ENCODE data around the gene GON4L.
"Not testable (repeated sequence)": the region's sequence is repeated elsewhere in the genome, so short reads cannot be mapped to it uniquely, and the experiment has no call there.

Gene GON4L

DNA sequence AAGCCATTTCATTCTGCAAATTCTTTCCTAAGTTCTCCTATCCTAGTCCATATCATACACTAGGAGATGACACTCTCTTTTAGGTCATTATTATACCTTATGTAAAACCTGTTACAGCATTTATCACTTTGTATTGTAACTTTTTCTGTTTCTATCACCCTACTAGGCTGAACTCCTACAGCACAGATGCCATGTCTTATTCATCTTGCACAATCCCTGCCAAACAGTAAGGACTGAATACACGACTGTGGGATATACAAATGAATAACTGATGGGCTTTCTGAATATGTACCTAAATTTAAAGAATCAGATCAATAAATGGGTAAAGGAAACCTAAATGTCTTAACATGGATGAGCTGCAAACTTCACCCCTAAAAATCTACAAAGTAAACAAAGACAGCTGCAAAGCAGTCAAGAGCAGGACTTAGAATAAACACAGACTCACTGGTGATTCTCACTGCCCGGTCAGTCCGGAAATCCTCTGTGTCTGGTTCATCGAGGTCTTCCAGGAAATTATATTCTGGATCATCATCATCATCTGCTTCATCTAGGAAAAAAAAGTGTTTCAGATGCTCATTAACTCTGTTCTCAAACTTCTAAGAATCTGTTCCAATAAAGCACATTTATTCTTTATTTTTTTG is 62.3 kb downstream of the GON4L start:
- no peak overlapping the region for H3K4me3 ChIP-seq (ENCODE audit: low read depth, low read length)
- DNase-seq (ENCODE audit: low read depth), result peak; percentile 29
- TF ChIP-seq, protein P1, sequence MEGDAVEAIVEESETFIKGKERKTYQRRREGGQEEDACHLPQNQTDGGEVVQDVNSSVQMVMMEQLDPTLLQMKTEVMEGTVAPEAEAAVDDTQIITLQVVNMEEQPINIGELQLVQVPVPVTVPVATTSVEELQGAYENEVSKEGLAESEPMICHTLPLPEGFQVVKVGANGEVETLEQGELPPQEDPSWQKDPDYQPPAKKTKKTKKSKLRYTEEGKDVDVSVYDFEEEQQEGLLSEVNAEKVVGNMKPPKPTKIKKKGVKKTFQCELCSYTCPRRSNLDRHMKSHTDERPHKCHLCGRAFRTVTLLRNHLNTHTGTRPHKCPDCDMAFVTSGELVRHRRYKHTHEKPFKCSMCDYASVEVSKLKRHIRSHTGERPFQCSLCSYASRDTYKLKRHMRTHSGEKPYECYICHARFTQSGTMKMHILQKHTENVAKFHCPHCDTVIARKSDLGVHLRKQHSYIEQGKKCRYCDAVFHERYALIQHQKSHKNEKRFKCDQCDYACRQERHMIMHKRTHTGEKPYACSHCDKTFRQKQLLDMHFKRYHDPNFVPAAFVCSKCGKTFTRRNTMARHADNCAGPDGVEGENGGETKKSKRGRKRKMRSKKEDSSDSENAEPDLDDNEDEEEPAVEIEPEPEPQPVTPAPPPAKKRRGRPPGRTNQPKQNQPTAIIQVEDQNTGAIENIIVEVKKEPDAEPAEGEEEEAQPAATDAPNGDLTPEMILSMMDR (conservative IDR thresholded peaks at IDR 0.05; ENCODE audit: low read depth, low read length), result no peak

GRCh38 chr1:155793213-155793612 is 63.8 kb downstream of the GON4L start:
- TF ChIP-seq, protein P1 (conservative IDR thresholded peaks at IDR 0.05; ENCODE audit: low read depth, low read length), result no peak
- H3K4me3 ChIP-seq (ENCODE audit: low read depth, low read length), result no peak overlapping the region
- DNase-seq (ENCODE audit: low read depth), result no peak

DNA sequence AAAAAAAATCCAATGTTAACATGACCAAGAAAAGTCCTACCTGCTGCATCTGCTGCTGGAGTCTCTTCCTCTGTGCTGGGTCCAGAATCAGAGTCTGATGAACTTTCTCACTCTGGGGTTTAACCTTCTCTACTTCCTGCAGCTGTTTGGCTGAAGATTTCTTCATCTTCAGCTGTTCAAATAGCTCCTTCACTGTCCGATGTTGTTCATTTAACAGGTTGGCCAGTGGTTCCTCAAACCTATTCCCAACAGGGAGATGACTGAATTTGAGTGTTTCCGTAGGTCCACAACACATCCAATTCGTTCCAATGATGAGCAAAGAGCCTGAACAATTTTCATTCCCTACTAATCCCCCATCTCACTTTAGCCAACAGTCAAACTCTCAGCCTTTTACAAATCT is 79.4 kb downstream of the GON4L start:
- H3K4me3 ChIP-seq (ENCODE audit: low read depth, low read length), result no peak overlapping the region
- TF ChIP-seq, protein P1 (conservative IDR thresholded peaks at IDR 0.05; ENCODE audit: low read depth, low read length), result no peak
- no peak for DNase-seq (ENCODE audit: low read depth)

- DNase-seq (ENCODE audit: low read depth), result peak; percentile 28
- no peak overlapping the region for H3K4me3 ChIP-seq (ENCODE audit: low read depth, low read length)
- TF ChIP-seq, protein P1 (conservative IDR thresholded peaks at IDR 0.05; ENCODE audit: low read depth, low read length), result no peak
Measured at GRCh38 chr1:155776414-155776813, 80.6 kb downstream of the GON4L start.

DNA sequence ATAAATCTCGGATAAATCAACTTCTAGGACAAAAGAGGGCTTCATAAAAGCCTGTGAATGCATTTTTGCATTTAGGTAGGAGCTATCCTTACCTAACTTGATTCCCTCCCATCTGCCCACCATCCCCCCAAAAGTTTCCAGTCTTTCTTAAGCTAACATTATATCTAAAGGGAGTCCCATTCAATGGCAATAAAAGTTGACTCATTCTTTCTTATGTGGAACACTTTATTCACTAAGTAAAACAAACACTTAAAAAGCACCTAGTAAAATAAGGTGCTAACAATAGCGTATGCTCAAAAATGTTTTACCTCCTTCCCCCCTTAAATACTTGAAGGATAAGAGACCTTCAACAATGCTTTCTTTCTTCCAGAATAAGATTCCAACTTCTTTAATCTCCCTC is 83.8 kb downstream of the GON4L start:
- TF ChIP-seq, protein P1 (conservative IDR thresholded peaks at IDR 0.05; ENCODE audit: low read depth, low read length), result no peak
- no peak overlapping the region for H3K4me3 ChIP-seq (ENCODE audit: low read depth, low read length)

DNA sequence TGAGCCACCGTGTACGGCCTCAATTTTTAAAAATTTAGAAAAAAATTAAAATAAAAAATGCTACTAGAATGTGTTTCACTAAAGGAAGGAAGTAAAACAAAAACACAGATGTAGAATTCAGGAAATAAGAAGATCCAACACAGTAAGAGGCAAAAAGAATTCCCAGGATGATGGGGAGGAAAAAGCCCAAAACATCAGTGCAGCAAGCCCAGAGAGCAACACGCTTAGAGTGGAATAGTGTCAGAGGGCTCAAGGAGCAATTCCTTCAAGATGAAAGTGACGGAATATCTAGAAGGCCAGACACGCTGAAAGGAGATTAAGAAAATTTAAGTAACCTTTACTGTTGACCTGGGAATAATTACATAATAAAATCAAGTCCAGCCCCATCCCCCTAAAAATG is 87.8 kb downstream of the GON4L start:
- TF ChIP-seq, protein P1 (conservative IDR thresholded peaks at IDR 0.05; ENCODE audit: low read depth, low read length), result no peak
- H3K4me3 ChIP-seq (ENCODE audit: low read depth, low read length), result no peak overlapping the region
- DNase-seq (ENCODE audit: low read depth), result no peak

More for the DNA sequence above, 83.8 kb downstream of the GON4L start:
- no peak for DNase-seq (ENCODE audit: low read depth)

GRCh38 chr1:155767399-155767989 is 89.5 kb downstream of the GON4L start:
- not testable (repeated sequence) for DNase-seq (ENCODE audit: low read depth); H3K4me3 ChIP-seq (ENCODE audit: low read depth, low read length)

GRCh38 chr1:155763989-155764388 is 93.0 kb downstream of the GON4L start:
- H3K4me3 ChIP-seq (ENCODE audit: low read depth, low read length); DNase-seq (ENCODE audit: low read depth): not testable (repeated sequence)

- peak; percentile 82 for DNase-seq (ENCODE audit: low read depth)
- H3K4me3 ChIP-seq (ENCODE audit: low read depth, low read length), result not testable (repeated sequence)
Measured at GRCh38 chr1:155763090-155763815, 93.8 kb downstream of the GON4L start.

Measured in choroid plexus epithelial cell (primary cell).